NB4 (cell line): ENCODE results near the gene STXBP3.
A peak's percentile ranks its signal among the peaks of the same experiment; 100 is the strongest.

Experiments used
- DNase-seq: peaks from one replicate; pipeline ENCODE4 v3.0.0; 2010; ENCODE audit warnings: low read depth
- H3K4me3 ChIP-seq: one replicate; pipeline ENCODE4 v1.5.1; 2011; ENCODE audit warnings: mild to moderate bottlenecking, low read depth, low read length, moderate library complexity
- MAX ChIP-seq: IDR thresholded peaks from 2 replicates; pipeline ENCODE4 v1.6.1; 2011; ENCODE audit warnings: low read depth, low read length
- MYC ChIP-seq: IDR thresholded peaks from 2 replicates; pipeline ENCODE4 v1.6.1; 2011; ENCODE audit warnings: low read depth, low read length
- POLR2A ChIP-seq: IDR thresholded peaks from 2 replicates; pipeline ENCODE4 v1.6.1; 2011; ENCODE audit warnings: mild to moderate bottlenecking; ENCODE audit not compliant: insufficient read length; ENCODE audit errors: extremely low read depth
- TF ChIP-seq, protein P1 (sequence below): IDR thresholded peaks from one replicate; pipeline ENCODE4 v1.5.1; 2012; ENCODE audit warnings: low read depth, low read length

The STXBP3 gene

DNA sequence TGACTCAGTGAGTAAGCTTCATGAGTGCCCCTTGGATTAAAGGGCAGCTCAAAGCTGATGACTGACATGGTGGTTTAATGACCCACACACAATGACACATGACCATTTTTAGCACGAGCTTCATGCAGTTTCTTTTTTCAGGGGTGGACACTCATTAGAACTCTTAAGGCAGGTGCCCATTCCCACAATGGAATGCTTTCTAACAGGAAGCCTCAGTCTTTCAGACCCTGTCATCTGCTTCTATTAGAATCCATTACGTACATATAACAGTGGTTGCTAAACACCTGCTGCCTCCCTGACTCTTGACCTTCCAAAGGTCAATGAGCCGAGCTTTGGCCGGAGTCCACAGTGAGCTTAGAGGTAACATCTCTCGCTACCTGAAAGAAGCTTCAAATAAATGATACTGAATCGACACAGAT, 83.0 kb downstream of the STXBP3 start:
- no peak for DNase-seq
- no peak overlapping the region for H3K4me3 ChIP-seq
- no peak for TF ChIP-seq POLR2A
- TF ChIP-seq, protein P1, sequence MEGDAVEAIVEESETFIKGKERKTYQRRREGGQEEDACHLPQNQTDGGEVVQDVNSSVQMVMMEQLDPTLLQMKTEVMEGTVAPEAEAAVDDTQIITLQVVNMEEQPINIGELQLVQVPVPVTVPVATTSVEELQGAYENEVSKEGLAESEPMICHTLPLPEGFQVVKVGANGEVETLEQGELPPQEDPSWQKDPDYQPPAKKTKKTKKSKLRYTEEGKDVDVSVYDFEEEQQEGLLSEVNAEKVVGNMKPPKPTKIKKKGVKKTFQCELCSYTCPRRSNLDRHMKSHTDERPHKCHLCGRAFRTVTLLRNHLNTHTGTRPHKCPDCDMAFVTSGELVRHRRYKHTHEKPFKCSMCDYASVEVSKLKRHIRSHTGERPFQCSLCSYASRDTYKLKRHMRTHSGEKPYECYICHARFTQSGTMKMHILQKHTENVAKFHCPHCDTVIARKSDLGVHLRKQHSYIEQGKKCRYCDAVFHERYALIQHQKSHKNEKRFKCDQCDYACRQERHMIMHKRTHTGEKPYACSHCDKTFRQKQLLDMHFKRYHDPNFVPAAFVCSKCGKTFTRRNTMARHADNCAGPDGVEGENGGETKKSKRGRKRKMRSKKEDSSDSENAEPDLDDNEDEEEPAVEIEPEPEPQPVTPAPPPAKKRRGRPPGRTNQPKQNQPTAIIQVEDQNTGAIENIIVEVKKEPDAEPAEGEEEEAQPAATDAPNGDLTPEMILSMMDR, result no peak
- TF ChIP-seq MYC, result no peak
- TF ChIP-seq MAX, result no peak

- peak; percentile 88 for DNase-seq
- no peak overlapping the region for H3K4me3 ChIP-seq
- TF ChIP-seq POLR2A (no peak), MYC (peak; percentile 30; the same call in 1 of the 2 replicates), MAX (no peak)
- TF ChIP-seq, protein P1, result no peak
Observed at GRCh38 chr1:108830119-108831008, 83.9 kb downstream of the STXBP3 start.

DNA sequence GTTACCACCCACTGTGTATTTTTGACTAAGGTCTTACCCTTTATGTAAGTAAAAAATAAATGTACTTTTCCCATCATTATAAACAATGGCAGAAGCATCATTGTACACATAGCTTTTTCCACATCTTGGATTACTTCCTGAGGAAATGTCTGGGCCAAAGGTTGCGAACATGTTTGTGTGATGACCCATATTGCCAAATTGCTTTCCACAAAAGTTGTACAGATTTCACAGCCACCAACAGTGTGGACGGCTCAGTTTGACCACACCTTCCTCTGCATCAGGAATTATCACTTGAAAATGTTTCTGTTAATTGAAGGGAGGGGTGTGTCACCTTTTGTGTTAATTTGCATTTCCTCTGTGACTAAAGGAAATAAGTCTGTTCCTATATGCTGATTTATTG, 84.8 kb downstream of the STXBP3 start:
- no peak overlapping the region for H3K4me3 ChIP-seq
- DNase-seq, result no peak
- TF ChIP-seq, protein P1, result no peak
- TF ChIP-seq POLR2A, result no peak
- no peak for TF ChIP-seq MYC
- TF ChIP-seq MAX, result no peak

DNA sequence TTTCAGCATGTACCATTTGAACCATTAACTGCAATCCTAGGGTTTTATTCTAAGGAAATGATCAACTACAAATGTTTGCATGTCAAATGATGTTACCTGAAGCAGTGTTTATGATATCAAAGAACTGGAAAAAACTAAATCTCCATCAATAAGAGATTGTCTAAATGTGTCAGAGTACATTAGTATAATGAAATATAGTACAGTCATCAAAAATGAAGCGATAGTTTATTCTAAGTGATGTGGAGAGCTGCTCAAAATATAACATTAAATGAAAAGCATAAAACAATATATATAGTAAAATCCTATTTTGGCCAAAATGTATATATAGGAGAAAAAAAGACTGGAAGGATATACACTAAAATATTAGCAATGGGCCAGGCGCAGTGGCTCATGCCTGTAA, 86.5 kb downstream of the STXBP3 start:
- TF ChIP-seq POLR2A (no peak), MYC (no peak), MAX (no peak)
- TF ChIP-seq, protein P1, result no peak
- H3K4me3 ChIP-seq, result no peak overlapping the region
- no peak for DNase-seq

DNA sequence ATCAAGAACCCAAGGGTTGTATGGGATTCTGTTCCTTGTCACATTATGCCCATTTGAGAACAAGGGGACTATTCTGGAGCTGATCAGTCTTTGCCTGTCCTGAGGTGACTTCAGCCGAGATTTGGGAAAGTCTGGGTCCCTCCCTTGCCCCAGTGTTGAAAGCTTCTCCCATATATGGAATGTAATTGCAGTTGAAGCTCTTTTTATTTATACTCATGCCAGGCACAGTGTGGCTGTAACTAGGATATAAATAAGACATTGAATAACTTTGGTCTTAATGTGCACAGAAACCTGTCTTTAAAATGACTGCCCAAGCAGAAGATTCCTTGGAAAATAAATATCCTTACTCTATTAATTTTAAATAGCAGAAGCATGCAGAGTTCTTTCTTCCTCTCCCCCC, 95.2 kb downstream of the STXBP3 start:
- H3K4me3 ChIP-seq, result no peak overlapping the region

More for the DNA sequence above, 95.2 kb downstream of the STXBP3 start:
- no peak for DNase-seq
- TF ChIP-seq, protein P1, result no peak
- no peak for TF ChIP-seq POLR2A
- no peak for TF ChIP-seq MYC
- no peak for TF ChIP-seq MAX
